ENCODE data around the gene TMEM247.

DNA sequence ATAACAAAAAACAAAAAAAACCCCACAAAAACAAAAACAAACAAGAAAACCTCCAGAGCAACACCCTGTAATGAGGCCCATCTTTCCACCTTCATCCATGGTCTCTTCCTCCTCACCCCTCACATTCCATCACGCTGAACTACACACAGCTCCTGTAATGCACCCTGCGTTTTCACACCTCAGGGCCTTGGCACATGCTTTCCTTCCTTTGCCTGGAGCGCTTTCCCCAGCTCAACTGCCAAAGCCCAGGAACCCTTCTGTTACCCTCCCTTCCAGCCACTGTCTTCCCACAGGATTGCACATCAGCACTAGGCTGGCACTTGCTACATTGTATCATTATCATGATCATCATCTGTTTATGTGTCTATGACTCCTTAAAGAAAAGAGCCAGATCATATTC is 29.4 kb downstream of the TMEM247 start:
- TF ChIP-seq, protein P1, sequence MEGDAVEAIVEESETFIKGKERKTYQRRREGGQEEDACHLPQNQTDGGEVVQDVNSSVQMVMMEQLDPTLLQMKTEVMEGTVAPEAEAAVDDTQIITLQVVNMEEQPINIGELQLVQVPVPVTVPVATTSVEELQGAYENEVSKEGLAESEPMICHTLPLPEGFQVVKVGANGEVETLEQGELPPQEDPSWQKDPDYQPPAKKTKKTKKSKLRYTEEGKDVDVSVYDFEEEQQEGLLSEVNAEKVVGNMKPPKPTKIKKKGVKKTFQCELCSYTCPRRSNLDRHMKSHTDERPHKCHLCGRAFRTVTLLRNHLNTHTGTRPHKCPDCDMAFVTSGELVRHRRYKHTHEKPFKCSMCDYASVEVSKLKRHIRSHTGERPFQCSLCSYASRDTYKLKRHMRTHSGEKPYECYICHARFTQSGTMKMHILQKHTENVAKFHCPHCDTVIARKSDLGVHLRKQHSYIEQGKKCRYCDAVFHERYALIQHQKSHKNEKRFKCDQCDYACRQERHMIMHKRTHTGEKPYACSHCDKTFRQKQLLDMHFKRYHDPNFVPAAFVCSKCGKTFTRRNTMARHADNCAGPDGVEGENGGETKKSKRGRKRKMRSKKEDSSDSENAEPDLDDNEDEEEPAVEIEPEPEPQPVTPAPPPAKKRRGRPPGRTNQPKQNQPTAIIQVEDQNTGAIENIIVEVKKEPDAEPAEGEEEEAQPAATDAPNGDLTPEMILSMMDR (IDR thresholded peaks at IDR 0.05): no peak
- TF ChIP-seq POLR2A (IDR thresholded peaks at IDR 0.05): no peak

All from testis (tissue), 2 donors.